Right hindlimb (tissue), 1 donor: ENCODE data around the gene PNPLA7.
A peak's percentile ranks its signal among the peaks of the same experiment; 100 is the strongest.
"Not testable (repeated sequence)": the region's sequence is repeated elsewhere in the genome, so short reads cannot be mapped to it uniquely, and the experiment has no call there.

Experiments
- DNase-seq: peaks from one replicate; pipeline ENCODE4 v3.0.0-alpha.2; 2018

PNPLA7 gene

GRCh38 chr9:137411645-137412380, 138.4 kb downstream of the PNPLA7 start:
- peak; percentile 61 for DNase-seq

GRCh38 chr9:137411260-137411644, 138.9 kb downstream of the PNPLA7 start:
- no peak for DNase-seq

GRCh38 chr9:137410891-137411249, 139.3 kb downstream of the PNPLA7 start:
- DNase-seq: no peak

GRCh38 chr9:137410236-137410890, 139.8 kb downstream of the PNPLA7 start:
- not testable (repeated sequence) for DNase-seq
